Stimulated activated naive B cell treated with anti-CD40 and anti-IgM and Interleukin-4, amounts not matched to agents 10 μg/mL and 1 μg/mL and 100 μg/mL, for 72 hours (primary cell): ENCODE data around the gene ZNF736.
"Not testable (repeated sequence)": the region's sequence is repeated elsewhere in the genome, so short reads cannot be mapped to it uniquely, and the experiment has no call there.

ENCODE experiments used
- ATAC-seq, 2 donors: fragments of 150-1000 bp; cut with Tn5 transposase; replicated peaks; 2 replicates each; pipeline ENCODE4 v1.10.0; 2021; ENCODE audit warnings: moderate library complexity in 1 of 2
- DNase-seq: peaks from one replicate; pipeline ENCODE4 v3.0.0; 2021
- H3K27ac Mint-ChIP-seq: one replicate; pipeline ENCODE4 v1.8.0; 2022; ENCODE audit warnings: mild to moderate bottlenecking, mixed read lengths
- H3K27me3 Mint-ChIP-seq, 2 donors: one replicate each; pipeline ENCODE4 v1.8.0; 2022; ENCODE audit warnings: mixed read lengths in 2 of 2
- H3K36me3 Mint-ChIP-seq, 2 donors: one replicate each; pipeline ENCODE4 v1.8.0; 2022; ENCODE audit warnings: mixed read lengths in 2 of 2, mild to moderate bottlenecking in 1 of 2
- H3K4me1 Mint-ChIP-seq, 2 donors: one replicate each; pipeline ENCODE4 v1.8.0; 2022; ENCODE audit warnings: mixed read lengths in 2 of 2, mild to moderate bottlenecking in 1 of 2
- H3K4me3 Mint-ChIP-seq, 2 donors: one replicate each; pipeline ENCODE4 v1.8.0; 2022; ENCODE audit warnings: mild to moderate bottlenecking in 2 of 2, mixed read lengths in 2 of 2, moderate library complexity in 1 of 2
- H3K9me3 Mint-ChIP-seq, 2 donors: one replicate each; pipeline ENCODE4 v1.8.0; 2022; ENCODE audit warnings: mixed read lengths in 2 of 2, mild to moderate bottlenecking in 1 of 2

The ZNF736 gene

GRCh38 chr7:64313740-64314491 lies at the start of gene ZNF736:
TSS of gene ZNF736 (plus strand) at chr7:64313961. CDS start at chr7:64314151, 190 bp downstream.
- Mint-ChIP-seq H3K27me3 (no peaks in the 10 kb centered on the region), H3K9me3 (no peaks in the 10 kb centered on the region), H3K36me3 (peaks cover 9 to 14% of the 10 kb centered on the region in 2 donors), H3K27ac (peak within 1 kb of the TSS; percentile 100), H3K4me3 (peak within 1 kb of the TSS; percentile 100), H3K4me1 (peaks cover 15 to 35% of the 10 kb centered on the region in 2 donors)
- peak; percentile 86 for DNase-seq
- peak; percentile 99 for ATAC-seq

GRCh38 chr7:64266341-64266919 lies 47.3 kb upstream of the ZNF736 start:
- DNase-seq (no peak), ATAC-seq (no peak)
- H3K27me3 Mint-ChIP-seq, result no peaks in the 10 kb centered on the region
- H3K4me1 Mint-ChIP-seq, result no peaks in the 10 kb centered on the region
- no peak overlapping the region for H3K27ac Mint-ChIP-seq
- H3K9me3 Mint-ChIP-seq, result peaks cover 21 to 24% of the 10 kb centered on the region in 2 donors
- no peak overlapping the region for H3K4me3 Mint-ChIP-seq
- H3K36me3 Mint-ChIP-seq, result peaks cover 0 to 3% of the 10 kb centered on the region in 2 donors

GRCh38 chr7:64277630-64278029 lies 36.1 kb upstream of the ZNF736 start:
- no peak overlapping the region for H3K27ac Mint-ChIP-seq
- no peaks in the 10 kb centered on the region for H3K27me3 Mint-ChIP-seq
- no peaks in the 10 kb centered on the region for H3K4me1 Mint-ChIP-seq
- no peak overlapping the region for H3K4me3 Mint-ChIP-seq
- DNase-seq, result peak; percentile 20
- peaks cover 7 to 14% of the 10 kb centered on the region in 2 donors for H3K9me3 Mint-ChIP-seq
- ATAC-seq, result peak; percentile 85 to 92
- H3K36me3 Mint-ChIP-seq, result no peaks in the 10 kb centered on the region

- Mint-ChIP-seq H3K4me1 (peaks cover 0 to 3% of the 10 kb centered on the region in 2 donors), H3K9me3 (peaks cover 0 to 4% of the 10 kb centered on the region in 2 donors), H3K4me3 (no peak overlapping the region), H3K27me3 (no peaks in the 10 kb centered on the region), H3K27ac (no peak overlapping the region), H3K36me3 (peaks cover 0 to 3% of the 10 kb centered on the region in 2 donors)
- no peak for DNase-seq
- no peak for ATAC-seq
Measured at GRCh38 chr7:64294701-64295420, 18.9 kb upstream of the ZNF736 start.

GRCh38 chr7:64297418-64297817 lies 16.3 kb upstream of the ZNF736 start:
- not testable (repeated sequence) for DNase-seq, H3K36me3 Mint-ChIP-seq, H3K27ac Mint-ChIP-seq, H3K27me3 Mint-ChIP-seq, H3K4me1 Mint-ChIP-seq, H3K4me3 Mint-ChIP-seq
- H3K9me3 Mint-ChIP-seq, result peaks cover 0 to 14% of the 10 kb centered on the region in 2 donors
- ATAC-seq, result peak; percentile 80 to 88

GRCh38 chr7:64300641-64301405 lies 12.9 kb upstream of the ZNF736 start:
- H3K4me1 Mint-ChIP-seq, result peaks cover 11 to 18% of the 10 kb centered on the region in 2 donors
- H3K9me3 Mint-ChIP-seq, result peaks cover 0 to 14% of the 10 kb centered on the region in 2 donors
- H3K27ac Mint-ChIP-seq, result no peak overlapping the region
- ATAC-seq, result no peak
- H3K4me3 Mint-ChIP-seq, result no peak overlapping the region
- DNase-seq, result no peak
- peaks cover 0 to 12% of the 10 kb centered on the region in 2 donors for H3K36me3 Mint-ChIP-seq
- H3K27me3 Mint-ChIP-seq, result no peaks in the 10 kb centered on the region

- H3K9me3 Mint-ChIP-seq, result no peaks in the 10 kb centered on the region
- H3K4me1 Mint-ChIP-seq, result peaks cover 15 to 37% of the 10 kb centered on the region in 2 donors
- H3K4me3 Mint-ChIP-seq, result peak overlapping the region; percentile 91 to 96
- ATAC-seq (peak; percentile 93 to 94), DNase-seq (peak; percentile 96)
- peak overlapping the region; percentile 97 for H3K27ac Mint-ChIP-seq
- H3K36me3 Mint-ChIP-seq, result peaks cover 5% of the 10 kb centered on the region in 2 donors
- H3K27me3 Mint-ChIP-seq, result no peaks in the 10 kb centered on the region
Measured at GRCh38 chr7:64307254-64308015, 6.3 kb upstream of the ZNF736 start.

GRCh38 chr7:64308016-64308270 lies 5.8 kb upstream of the ZNF736 start:
- Mint-ChIP-seq H3K27ac (peak overlapping the region; percentile 97), H3K36me3 (peaks cover 8 to 10% of the 10 kb centered on the region in 2 donors), H3K9me3 (no peaks in the 10 kb centered on the region), H3K4me1 (peaks cover 15 to 42% of the 10 kb centered on the region in 2 donors), H3K27me3 (no peaks in the 10 kb centered on the region), H3K4me3 (peak overlapping the region; percentile 91 to 96)
- DNase-seq (no peak), ATAC-seq (no peak)

GRCh38 chr7:64310426-64310825 lies 3.3 kb upstream of the ZNF736 start:
- H3K9me3 Mint-ChIP-seq, result no peaks in the 10 kb centered on the region
- H3K27me3 Mint-ChIP-seq, result no peaks in the 10 kb centered on the region
- H3K4me3 Mint-ChIP-seq, result no peak overlapping the region
- H3K4me1 Mint-ChIP-seq, result peaks cover 14 to 42% of the 10 kb centered on the region in 2 donors
- ATAC-seq (no peak), DNase-seq (no peak)
- H3K27ac Mint-ChIP-seq, result no peak overlapping the region
- peaks cover 8 to 9% of the 10 kb centered on the region in 2 donors for H3K36me3 Mint-ChIP-seq

- Mint-ChIP-seq H3K36me3 (peaks cover 7 to 12% of the 10 kb centered on the region in 2 donors), H3K9me3 (no peaks in the 10 kb centered on the region), H3K4me1 (peaks cover 14 to 35% of the 10 kb centered on the region in 2 donors), H3K27me3 (no peaks in the 10 kb centered on the region), H3K27ac (peak overlapping the region; percentile 100), H3K4me3 (no peak overlapping the region)
- ATAC-seq (no peak), DNase-seq (no peak)
Measured at GRCh38 chr7:64312826-64313225, 935 bp upstream of the ZNF736 start.

- Mint-ChIP-seq H3K9me3 (no peaks in the 10 kb centered on the region), H3K36me3 (peaks cover 9 to 15% of the 10 kb centered on the region in 2 donors), H3K27me3 (no peaks in the 10 kb centered on the region), H3K4me1 (peaks cover 16 to 37% of the 10 kb centered on the region in 2 donors), H3K27ac (peak overlapping the region; percentile 100), H3K4me3 (peak overlapping the region; percentile 100)
- DNase-seq (no peak), ATAC-seq (peak; percentile 10 to 16)
Measured at GRCh38 chr7:64314566-64314965, 805 bp downstream of the ZNF736 start.

GRCh38 chr7:64316031-64316742 lies 2.4 kb downstream of the ZNF736 start:
- not testable (repeated sequence) for ATAC-seq, H3K27me3 Mint-ChIP-seq, DNase-seq, H3K9me3 Mint-ChIP-seq
- Mint-ChIP-seq H3K27ac (peak overlapping the region; percentile 81), H3K4me3 (peak overlapping the region; percentile 60 to 62), H3K4me1 (peaks cover 21 to 50% of the 10 kb centered on the region in 2 donors), H3K36me3 (peaks cover 7 to 17% of the 10 kb centered on the region in 2 donors)
